Measurements from ENCODE around the gene LSP1.

DNA sequence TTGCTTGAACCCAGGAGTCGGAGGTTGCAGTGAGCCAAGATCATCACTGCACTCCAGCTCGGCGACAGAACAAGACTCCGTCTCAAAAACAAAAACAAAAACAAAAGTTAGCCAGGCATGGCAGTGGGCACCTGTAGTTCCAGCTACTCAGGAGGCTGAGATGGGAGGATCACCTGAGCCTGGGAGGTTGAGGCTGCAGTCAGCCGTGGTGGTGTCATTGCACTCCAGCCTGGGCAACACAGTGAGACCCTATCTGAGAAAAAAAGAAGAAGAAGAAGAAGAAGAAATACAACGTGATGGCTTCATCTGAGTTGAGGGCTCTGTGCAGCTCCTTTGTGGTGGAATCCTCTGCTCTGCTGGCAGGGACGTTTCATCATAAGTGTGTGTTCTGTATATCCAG lies 56.6 kb downstream of the LSP1 start:
- TF ChIP-seq, protein P1, sequence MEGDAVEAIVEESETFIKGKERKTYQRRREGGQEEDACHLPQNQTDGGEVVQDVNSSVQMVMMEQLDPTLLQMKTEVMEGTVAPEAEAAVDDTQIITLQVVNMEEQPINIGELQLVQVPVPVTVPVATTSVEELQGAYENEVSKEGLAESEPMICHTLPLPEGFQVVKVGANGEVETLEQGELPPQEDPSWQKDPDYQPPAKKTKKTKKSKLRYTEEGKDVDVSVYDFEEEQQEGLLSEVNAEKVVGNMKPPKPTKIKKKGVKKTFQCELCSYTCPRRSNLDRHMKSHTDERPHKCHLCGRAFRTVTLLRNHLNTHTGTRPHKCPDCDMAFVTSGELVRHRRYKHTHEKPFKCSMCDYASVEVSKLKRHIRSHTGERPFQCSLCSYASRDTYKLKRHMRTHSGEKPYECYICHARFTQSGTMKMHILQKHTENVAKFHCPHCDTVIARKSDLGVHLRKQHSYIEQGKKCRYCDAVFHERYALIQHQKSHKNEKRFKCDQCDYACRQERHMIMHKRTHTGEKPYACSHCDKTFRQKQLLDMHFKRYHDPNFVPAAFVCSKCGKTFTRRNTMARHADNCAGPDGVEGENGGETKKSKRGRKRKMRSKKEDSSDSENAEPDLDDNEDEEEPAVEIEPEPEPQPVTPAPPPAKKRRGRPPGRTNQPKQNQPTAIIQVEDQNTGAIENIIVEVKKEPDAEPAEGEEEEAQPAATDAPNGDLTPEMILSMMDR (conservative IDR thresholded peaks at IDR 0.05; ENCODE audit: low read depth, low read length) = no peak
- TF ChIP-seq POLR2A (IDR thresholded peaks at IDR 0.05; ENCODE audit: low read depth, low read length) (no peak), RAD21 (IDR thresholded peaks at IDR 0.05; ENCODE audit: low read length) (no peak), CEBPB (IDR thresholded peaks at IDR 0.05; ENCODE audit: low read depth, low read length) (no peak), BHLHE40 (IDR thresholded peaks at IDR 0.05; ENCODE audit: low read depth, low read length) (no peak), RCOR1 (IDR thresholded peaks at IDR 0.05; ENCODE audit: insufficient replicate concordance, low read length) (no peak)
- TF ChIP-seq, protein P2, sequence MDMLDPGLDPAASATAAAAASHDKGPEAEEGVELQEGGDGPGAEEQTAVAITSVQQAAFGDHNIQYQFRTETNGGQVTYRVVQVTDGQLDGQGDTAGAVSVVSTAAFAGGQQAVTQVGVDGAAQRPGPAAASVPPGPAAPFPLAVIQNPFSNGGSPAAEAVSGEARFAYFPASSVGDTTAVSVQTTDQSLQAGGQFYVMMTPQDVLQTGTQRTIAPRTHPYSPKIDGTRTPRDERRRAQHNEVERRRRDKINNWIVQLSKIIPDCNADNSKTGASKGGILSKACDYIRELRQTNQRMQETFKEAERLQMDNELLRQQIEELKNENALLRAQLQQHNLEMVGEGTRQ (IDR thresholded peaks at IDR 0.05; ENCODE audit: low read depth, low read length) = no peak
